Breast epithelium (tissue), 3 donors: ENCODE measurements around the gene OAT.

Experiments used
- POLR2AphosphoS5 ChIP-seq, 3 donors: sonication (generic); formaldehyde crosslinking; IDR thresholded peaks; one replicate each; pipeline ENCODE4 v1.6.1; 2017; ENCODE audit warnings: antibody characterized with exemption in 3 of 3
- TF ChIP-seq, protein P1 (sequence below), 3 donors: fragments of 450-650 bp; IDR thresholded peaks; one replicate each; pipeline ENCODE4 v1.5.1; 2016 to 2017; ENCODE audit warnings: antibody characterized with exemption in 3 of 3, mild to moderate bottlenecking in 3 of 3, moderate library complexity in 3 of 3

DNA sequence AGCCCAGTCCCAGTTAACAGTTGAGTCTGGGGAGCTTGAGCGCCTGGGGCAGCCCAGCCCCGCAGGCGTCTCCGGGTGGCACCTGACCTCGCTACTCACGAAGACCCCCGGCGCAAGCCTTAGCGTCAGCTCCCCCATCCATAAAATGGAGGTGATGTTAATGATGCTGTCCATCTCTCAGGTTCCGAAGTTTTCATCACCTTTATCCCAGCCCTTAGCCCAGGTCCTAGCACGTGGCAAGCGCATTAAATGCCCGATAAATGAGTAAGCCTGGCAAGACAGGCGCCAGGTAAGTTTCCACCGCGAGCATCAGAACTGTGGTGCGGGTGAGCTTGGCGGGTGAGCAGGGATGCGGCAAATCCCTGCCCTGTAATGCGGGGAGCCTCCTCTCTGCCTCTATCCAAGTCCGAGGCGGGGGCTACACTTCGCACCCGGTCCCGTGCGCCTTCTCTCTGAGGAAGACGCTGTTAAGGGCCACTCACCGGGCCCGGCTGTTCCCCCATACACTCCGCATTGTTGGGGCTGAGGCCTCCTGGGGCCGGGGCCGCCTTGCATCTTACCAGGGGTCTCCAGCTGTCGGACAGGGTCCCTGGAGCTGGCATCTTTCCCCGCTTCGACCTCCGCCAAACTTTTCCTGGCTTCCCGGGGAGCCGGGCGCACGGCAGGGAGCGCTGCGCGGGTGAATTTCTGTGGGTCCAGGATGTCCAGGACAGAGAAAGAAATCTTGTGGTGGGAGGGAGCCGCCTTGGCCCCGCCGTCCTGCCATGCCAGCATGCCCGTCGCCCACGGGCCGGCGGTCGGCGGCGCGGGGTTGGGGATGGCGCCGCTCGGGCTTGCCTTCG, 30.7 kb upstream of the OAT start:
- TF ChIP-seq, protein P1, sequence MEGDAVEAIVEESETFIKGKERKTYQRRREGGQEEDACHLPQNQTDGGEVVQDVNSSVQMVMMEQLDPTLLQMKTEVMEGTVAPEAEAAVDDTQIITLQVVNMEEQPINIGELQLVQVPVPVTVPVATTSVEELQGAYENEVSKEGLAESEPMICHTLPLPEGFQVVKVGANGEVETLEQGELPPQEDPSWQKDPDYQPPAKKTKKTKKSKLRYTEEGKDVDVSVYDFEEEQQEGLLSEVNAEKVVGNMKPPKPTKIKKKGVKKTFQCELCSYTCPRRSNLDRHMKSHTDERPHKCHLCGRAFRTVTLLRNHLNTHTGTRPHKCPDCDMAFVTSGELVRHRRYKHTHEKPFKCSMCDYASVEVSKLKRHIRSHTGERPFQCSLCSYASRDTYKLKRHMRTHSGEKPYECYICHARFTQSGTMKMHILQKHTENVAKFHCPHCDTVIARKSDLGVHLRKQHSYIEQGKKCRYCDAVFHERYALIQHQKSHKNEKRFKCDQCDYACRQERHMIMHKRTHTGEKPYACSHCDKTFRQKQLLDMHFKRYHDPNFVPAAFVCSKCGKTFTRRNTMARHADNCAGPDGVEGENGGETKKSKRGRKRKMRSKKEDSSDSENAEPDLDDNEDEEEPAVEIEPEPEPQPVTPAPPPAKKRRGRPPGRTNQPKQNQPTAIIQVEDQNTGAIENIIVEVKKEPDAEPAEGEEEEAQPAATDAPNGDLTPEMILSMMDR (IDR thresholded peaks at IDR 0.05): no peak
- no peak for TF ChIP-seq POLR2AphosphoS5 (IDR thresholded peaks at IDR 0.05)
